GM19372 (cell line): ENCODE measurements around the gene SSBP3.

ENCODE experiments used
- ATAC-seq: cut with Tn5 transposase; IDR thresholded peaks from one replicate; pipeline ENCODE4 v1.9.1; 2021; ENCODE audit warnings: mild to moderate bottlenecking, low read depth, moderate library complexity; ENCODE audit not compliant: unreplicated experiment

Gene SSBP3

DNA sequence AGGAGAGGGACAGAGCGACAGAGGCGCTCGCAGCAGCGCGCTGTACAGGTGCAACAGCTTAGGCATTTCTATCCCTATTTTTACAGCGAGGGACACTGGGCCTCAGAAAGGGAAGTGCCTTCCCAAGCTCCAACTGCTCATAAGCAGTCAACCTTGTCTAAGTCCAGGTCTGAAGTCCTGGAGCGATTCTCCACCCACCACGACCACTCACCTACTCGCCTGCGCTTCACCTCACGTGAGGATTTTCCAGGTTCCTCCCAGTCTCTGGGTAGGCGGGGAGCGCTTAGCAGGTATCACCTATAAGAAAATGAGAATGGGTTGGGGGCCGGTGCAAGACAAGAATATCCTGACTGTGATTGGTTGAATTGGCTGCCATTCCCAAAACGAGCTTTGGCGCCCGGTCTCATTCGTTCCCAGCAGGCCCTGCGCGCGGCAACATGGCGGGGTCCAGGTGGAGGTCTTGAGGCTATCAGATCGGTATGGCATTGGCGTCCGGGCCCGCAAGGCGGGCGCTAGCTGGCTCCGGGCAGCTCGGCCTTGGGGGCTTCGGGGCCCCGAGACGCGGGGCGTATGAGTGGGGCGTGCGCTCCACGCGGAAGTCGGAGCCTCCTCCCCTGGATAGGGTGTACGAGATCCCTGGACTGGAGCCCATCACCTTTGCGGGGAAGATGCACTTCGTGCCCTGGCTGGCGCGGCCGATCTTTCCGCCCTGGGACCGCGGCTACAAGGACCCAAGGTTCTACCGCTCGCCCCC, 206.3 kb downstream of the SSBP3 start, which contains the start of the genes CYB5RL and MRPL37:
Gene CYB5RL, minus strand, starts transcription at position 266 of the 754 bp plus-strand sequence. CDS start 4,414 bp downstream, outside the sequence.
Gene MRPL37, plus strand, starts transcription at position 403 of the 754 bp plus-strand sequence. Its CDS starts 77 bp downstream, at position 480.
- peak; percentile 98 for ATAC-seq

DNA sequence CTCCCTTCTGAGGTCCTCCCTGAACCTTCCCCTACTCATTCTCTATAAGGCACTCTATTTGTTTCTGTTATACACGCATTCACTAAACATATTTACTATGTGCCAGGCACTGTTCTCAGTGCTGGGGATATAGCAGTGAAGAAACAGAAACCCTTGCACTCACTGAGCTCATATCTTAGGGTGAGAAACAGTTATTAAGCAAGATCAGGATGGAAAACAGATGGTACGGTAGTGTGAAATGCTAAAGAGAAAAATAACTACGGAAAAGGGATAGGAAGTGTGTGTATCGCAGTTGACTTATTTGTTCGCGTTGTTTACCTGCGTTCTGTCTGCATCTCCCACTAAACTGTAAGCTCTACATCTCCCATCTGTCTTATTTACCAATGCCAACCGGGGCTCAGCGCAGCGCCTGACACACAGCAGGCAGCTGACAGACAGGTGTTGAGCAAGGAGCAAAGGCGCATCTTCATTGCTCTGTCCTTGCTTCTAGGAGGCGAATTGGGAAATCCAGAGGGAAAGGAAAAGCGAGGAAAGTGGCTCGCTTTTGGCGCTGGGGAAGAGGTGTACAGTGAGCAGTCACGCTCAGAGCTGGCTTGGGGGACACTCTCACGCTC, 206.9 kb downstream of the SSBP3 start:
- ATAC-seq, result no peak

DNA sequence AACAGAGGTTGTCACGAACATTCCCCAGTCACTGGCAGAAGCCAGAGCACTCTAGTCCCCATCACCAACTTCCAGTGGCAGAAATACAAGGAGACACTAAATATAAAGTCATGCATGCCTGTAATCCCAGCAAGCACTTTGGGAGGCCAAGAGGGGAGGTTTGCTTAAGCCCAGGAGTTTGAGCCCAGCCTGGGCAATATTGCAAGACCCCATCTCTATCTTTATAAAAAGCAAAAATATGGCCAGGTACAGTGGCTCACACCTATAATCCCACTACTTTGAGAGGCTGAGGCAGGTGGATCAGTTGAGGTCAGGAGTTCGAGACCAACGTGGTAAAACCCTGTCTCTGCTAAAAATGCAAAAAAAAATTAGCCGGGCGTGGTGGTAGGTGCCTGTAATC, 212.7 kb downstream of the SSBP3 start:
- no peak for ATAC-seq

DNA sequence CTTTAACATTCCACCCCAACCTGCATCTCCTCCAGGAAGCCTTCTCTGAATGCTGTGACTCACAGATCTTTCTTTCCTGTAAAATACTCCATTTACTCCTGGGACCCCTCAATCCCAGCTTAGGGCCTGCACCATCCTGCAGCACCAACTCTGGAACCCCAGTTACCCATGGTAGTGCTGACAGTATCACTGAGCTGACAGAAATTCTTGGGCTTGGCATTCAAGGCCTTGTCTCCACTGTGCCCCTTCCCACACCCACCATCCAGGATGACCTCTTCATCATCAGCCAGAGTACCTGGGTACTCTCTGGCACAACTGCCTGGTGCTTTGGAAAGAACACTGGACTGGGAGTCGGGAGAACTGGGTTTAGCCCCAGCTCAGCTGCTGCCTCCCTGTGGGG, 214.7 kb downstream of the SSBP3 start:
- no peak for ATAC-seq

DNA sequence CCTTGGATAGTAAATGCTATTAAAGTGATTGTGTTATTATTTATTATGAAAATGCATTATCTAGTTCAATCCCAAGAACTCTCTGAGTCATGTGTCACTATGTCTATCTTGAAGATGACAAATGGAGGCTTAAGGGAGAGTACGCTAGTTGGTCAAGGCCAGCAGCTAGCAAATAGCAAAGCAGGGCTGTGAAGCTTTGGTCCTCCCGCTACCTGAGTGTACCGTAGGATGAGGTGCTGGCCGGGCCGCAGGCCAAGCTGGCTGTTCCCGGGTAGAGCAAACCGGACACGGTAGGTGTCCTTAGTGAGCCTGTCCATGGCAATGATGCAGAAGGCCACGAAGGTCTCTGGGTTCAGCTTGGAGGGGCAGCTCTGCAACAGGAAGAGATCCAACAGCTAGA, 215.7 kb downstream of the SSBP3 start:
- ATAC-seq, result no peak

DNA sequence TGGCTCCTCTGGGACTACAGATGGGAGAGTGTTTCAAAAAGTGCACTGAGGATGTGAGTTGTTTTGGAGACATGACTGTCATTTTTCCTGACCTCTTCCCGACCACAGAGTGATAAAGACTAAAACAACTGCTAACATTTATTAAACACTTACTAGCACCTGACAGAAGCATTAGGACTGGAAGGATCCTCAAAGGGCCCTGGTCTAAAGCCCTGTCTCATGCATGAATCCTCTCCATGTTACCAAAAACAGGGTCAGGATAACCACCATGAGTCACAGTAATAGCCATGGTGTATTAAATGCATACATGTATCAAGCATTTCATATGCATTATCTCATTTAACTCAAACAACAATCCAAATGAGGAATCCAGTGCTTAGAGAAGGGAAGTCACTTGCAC, 217.9 kb downstream of the SSBP3 start:
- ATAC-seq, result no peak

GRCh38 chr1:54186056-54186455, 220.1 kb downstream of the SSBP3 start:
- ATAC-seq, result no peak

DNA sequence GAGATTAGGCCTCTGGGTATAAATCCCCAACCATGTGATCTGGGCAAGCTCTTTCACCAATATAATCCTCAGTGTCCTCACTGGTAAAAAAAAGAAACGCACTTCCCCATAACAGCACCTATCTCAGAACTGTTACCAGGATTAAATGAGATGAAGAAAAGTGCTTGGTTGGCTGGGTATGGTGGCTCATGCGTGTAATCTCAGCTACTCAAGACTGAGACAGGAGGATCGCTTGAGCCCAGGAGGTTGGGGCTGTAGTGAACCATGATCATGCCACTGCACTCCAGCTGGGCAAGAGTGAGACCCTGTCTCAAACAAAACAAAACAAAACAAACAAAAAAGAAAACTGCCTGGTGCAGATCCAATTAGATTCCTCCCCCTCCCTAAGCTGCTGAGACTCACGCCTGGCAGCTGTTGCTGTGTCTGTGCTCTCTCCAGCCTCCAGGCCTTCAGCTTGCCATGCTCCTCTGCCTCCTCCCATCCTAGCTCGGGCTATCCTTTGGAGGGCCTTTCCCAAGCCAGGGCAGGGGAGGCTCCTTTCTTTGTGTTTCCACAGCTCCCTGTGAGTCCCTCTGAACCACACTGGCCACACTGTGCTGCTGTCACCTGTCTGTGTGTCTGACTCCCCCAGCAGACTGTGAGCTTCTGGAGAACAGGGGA, 225.4 kb downstream of the SSBP3 start:
- no peak for ATAC-seq

- ATAC-seq, result no peak
These were observed 227.7 kb downstream of the SSBP3 start for GRCh38 chr1:54178296-54179070.

GRCh38 chr1:54177726-54178125, 228.5 kb downstream of the SSBP3 start:
- no peak for ATAC-seq

DNA sequence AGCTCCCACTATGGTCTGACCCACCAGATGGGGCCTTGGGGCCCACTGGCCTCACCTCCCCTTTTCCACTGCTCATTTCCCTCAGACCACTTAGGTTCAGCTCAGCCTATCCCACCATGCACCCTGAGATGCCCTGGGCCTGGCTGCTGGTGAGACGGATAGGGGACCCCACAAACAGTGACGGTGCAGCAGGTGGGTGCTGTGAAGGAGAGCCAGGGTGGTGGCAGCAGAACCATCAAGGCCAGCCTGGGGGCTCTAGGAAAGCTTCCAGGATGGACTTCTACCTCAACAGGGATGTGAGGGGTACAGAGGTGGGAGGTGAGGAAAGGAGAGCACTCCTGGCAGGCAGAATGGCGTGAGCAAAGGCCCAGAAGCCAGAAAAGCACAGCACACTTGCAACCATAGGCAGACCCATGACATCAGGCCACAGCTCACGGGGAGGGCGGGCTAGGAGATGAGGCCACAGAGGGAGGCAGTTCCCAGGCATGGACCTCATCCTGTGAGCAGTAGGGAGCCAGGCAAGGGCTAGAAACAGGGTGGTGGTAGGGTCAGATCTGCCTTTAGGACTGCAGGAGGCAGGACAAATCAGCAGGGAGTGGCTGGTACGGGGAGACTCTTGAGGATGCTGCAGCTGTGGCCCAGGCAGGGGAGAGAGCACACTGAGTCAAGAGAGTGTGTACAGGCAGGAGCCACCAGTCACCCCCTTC, 229.4 kb downstream of the SSBP3 start:
- ATAC-seq, result no peak
